ENCODE results near the gene RND2. TPM values are rescaled to one million over a fixed set of nuclear protein-coding genes. Genes with fewer than 3 reads are reported as not detected.

RND2 gene
- total and polyA plus RNA-seq, 2 of the 13 experiments (the other 11 are each of a cell fraction or from before 2014, with no cell fraction given): 0.05 to 0.11 TPM

- TF ChIP-seq RBM22 (optimal IDR thresholded peaks at IDR 0.05; ENCODE audit: low read length) (no peak), FOXO4 (CRISPR knock-in tag; conservative IDR thresholded peaks at IDR 0.05) (no peak), MTF2 (CRISPR knock-in tag; IDR thresholded peaks at IDR 0.05; ENCODE audit: borderline replicate concordance) (peak; percentile 3; the same call in 1 of the 2 replicates), SPEN (CRISPR knock-in tag; IDR thresholded peaks at IDR 0.05; ENCODE audit: low read depth) (peak; percentile 38), SUZ12 (IDR thresholded peaks at IDR 0.05; ENCODE audit: low read depth, low read length) (no peak), SETDB1 (CRISPR knock-in tag; IDR thresholded peaks at IDR 0.05; ENCODE audit: borderline replicate concordance) (no peak), ZNF782 (CRISPR knock-in tag; IDR thresholded peaks at IDR 0.05; ENCODE audit: borderline replicate concordance) (no peak), MXD3 (CRISPR knock-in tag; IDR thresholded peaks at IDR 0.05) (no peak; the same call in 1 of the 2 replicates), TEAD3 (CRISPR knock-in tag; optimal IDR thresholded peaks at IDR 0.05; ENCODE audit: borderline replicate concordance) (peak; percentile 12), ZNF780A (CRISPR knock-in tag; IDR thresholded peaks at IDR 0.05) (no peak), ZNF12 (CRISPR knock-in tag; IDR thresholded peaks at IDR 0.05) (no peak), ISL2 (CRISPR knock-in tag; IDR thresholded peaks at IDR 0.05) (no peak; the same call in 1 of the 2 replicates), ZNF224 (CRISPR knock-in tag; IDR thresholded peaks at IDR 0.05) (0 out of 2 replicates have a peak, but pooled peaks have one; percentile 85), ZFP37 (CRISPR knock-in tag; IDR thresholded peaks at IDR 0.05; ENCODE audit: borderline replicate concordance) (peak; percentile 67; the same call in 1 of the 2 replicates), UBTF (CRISPR knock-in tag; IDR thresholded peaks at IDR 0.05) (no peak), BRCA1 (CRISPR knock-in tag; IDR thresholded peaks at IDR 0.05) (peak; percentile 77; the same call in 1 of the 2 replicates), KLF9 (CRISPR knock-in tag; IDR thresholded peaks at IDR 0.05; ENCODE audit: low read depth) (no peak; the same call in 1 of the 2 replicates), ZNF431 (CRISPR knock-in tag; IDR thresholded peaks at IDR 0.05; ENCODE audit: borderline replicate concordance, low read depth) (no peak), ZNF652 (CRISPR knock-in tag; IDR thresholded peaks at IDR 0.05; ENCODE audit: borderline replicate concordance, low read depth) (no peak), ZNF543 (CRISPR knock-in tag; IDR thresholded peaks at IDR 0.05) (no peak), ETV6 (CRISPR knock-in tag; conservative IDR thresholded peaks at IDR 0.05) (no peak), TCF7L2 (IDR thresholded peaks at IDR 0.05; ENCODE audit: low read depth, low read length) (no peak), CHD4 (IDR thresholded peaks at IDR 0.05; ENCODE audit: borderline replicate concordance, low read length) (no peak), TAF15 (IDR thresholded peaks at IDR 0.05; ENCODE audit: low read depth, low read length, poor library complexity, severe bottlenecking) (no peak), ZNF710 (CRISPR knock-in tag; IDR thresholded peaks at IDR 0.05; ENCODE audit: borderline replicate concordance) (0 out of 2 replicates have a peak, but pooled peaks have one; percentile 67)
These were observed 45.3 kb upstream of the RND2 start, which contains the start of gene PTGES3L (continued) for GRCh38 chr17:42979511-42980273.

Measured in HepG2 (cell line).